CD4-positive, CD25-positive, alpha-beta regulatory T cell (primary cell): ENCODE measurements around the gene MED15. TPM values are rescaled to one million over a fixed set of nuclear protein-coding genes. Genes with fewer than 3 reads are reported as not detected.
"Not testable (repeated sequence)": the region's sequence is repeated elsewhere in the genome, so short reads cannot be mapped to it uniquely, and the experiment has no call there.

Experiments used
- ATAC-seq, 2 donors: fragments of 150-1000 bp; cut with Tn5 transposase; one replicate each; pipeline ENCODE4 v1.10.0; 2021; ENCODE audit warnings: low read depth in 2 of 2, moderate number of reproducible peaks in 2 of 2, moderate library complexity in 1 of 2
- DNase-seq, 3 donors: peaks; one replicate each; pipeline versions ENCODE4 v3.0.0 to v3.0.0-alpha.2; 2012 to 2022; ENCODE audit warnings: mixed read lengths in 1 of 3
- H3K27ac ChIP-seq: one replicate; pipeline ENCODE4 v1.7.0; 2013; ENCODE audit warnings: mild to moderate bottlenecking, low read length; ENCODE audit not compliant: insufficient read depth, poor library complexity, severe bottlenecking
- H3K27me3 ChIP-seq: one replicate; pipeline ENCODE4 v1.7.0; 2013; ENCODE audit warnings: low read length; ENCODE audit not compliant: control insufficient read depth, insufficient read depth
- H3K36me3 ChIP-seq: one replicate; pipeline ENCODE4 v1.7.0; 2013; ENCODE audit warnings: mild to moderate bottlenecking, low read length, moderate library complexity; ENCODE audit not compliant: control insufficient read depth, insufficient read depth
- H3K4me1 ChIP-seq: 2 replicates; pipeline ENCODE4 v1.7.0; 2013; ENCODE audit warnings: mild to moderate bottlenecking, low read length; ENCODE audit not compliant: insufficient read depth, control insufficient read depth, poor library complexity, severe bottlenecking
- H3K4me3 ChIP-seq: one replicate; pipeline ENCODE4 v1.7.0; 2013; ENCODE audit warnings: low read depth, mild to moderate bottlenecking, low read length, moderate library complexity
- H3K9me3 ChIP-seq, 2 experiments: 1 replicate in 1 of 2; 2 replicates in 1 of 2; pipeline ENCODE4 v1.7.0; 2013; ENCODE audit warnings: low read length in 2 of 2, mild to moderate bottlenecking in 1 of 2, moderate library complexity in 1 of 2; ENCODE audit not compliant: control insufficient read depth in 2 of 2
- H3K27ac Mint-ChIP-seq, 3 donors: one replicate each; pipeline ENCODE4 v1.8.0; 2020 to 2022; ENCODE audit warnings: mild to moderate bottlenecking in 3 of 3, mixed read lengths in 3 of 3, moderate library complexity in 2 of 3
- H3K27me3 Mint-ChIP-seq: one replicate; pipeline ENCODE4 v1.8.0; 2022; ENCODE audit warnings: mild to moderate bottlenecking, mixed read lengths
- H3K36me3 Mint-ChIP-seq: one replicate; pipeline ENCODE4 v1.8.0; 2020; ENCODE audit warnings: mixed read lengths
- H3K4me1 Mint-ChIP-seq, 4 donors: one replicate each; pipeline ENCODE4 v1.8.0; 2020 to 2022; ENCODE audit warnings: mixed read lengths in 4 of 4, mild to moderate bottlenecking in 1 of 4
- H3K4me3 Mint-ChIP-seq, 4 donors: one replicate each; pipeline ENCODE4 v1.8.0; 2020 to 2022; ENCODE audit warnings: mild to moderate bottlenecking in 4 of 4, mixed read lengths in 4 of 4, moderate library complexity in 3 of 4
- H3K9me3 Mint-ChIP-seq, 7 donors: one replicate each; pipeline ENCODE4 v1.8.0; 2020 to 2022; ENCODE audit warnings: mixed read lengths in 7 of 7, mild to moderate bottlenecking in 3 of 7, moderate library complexity in 2 of 7
- polyA plus RNA-seq, 4 donors: library from polyadenylated mRNA; unstranded; fragments of 300-500 nt; fragmentation: Illumina TruSeq; gene quantifications; one replicate each; pipeline ENCODE4 v1.2.3, GENCODE V29; 2021
- total RNA-seq: library from RNA; stranded (reverse); gene quantifications from one replicate; pipeline ENCODE4 v1.2.3, GENCODE V29; 2022

The MED15 gene
- total and polyA plus RNA-seq, 5 donors from 2014 or later, result 35.1 to 397 (median 41.6) TPM

DNA sequence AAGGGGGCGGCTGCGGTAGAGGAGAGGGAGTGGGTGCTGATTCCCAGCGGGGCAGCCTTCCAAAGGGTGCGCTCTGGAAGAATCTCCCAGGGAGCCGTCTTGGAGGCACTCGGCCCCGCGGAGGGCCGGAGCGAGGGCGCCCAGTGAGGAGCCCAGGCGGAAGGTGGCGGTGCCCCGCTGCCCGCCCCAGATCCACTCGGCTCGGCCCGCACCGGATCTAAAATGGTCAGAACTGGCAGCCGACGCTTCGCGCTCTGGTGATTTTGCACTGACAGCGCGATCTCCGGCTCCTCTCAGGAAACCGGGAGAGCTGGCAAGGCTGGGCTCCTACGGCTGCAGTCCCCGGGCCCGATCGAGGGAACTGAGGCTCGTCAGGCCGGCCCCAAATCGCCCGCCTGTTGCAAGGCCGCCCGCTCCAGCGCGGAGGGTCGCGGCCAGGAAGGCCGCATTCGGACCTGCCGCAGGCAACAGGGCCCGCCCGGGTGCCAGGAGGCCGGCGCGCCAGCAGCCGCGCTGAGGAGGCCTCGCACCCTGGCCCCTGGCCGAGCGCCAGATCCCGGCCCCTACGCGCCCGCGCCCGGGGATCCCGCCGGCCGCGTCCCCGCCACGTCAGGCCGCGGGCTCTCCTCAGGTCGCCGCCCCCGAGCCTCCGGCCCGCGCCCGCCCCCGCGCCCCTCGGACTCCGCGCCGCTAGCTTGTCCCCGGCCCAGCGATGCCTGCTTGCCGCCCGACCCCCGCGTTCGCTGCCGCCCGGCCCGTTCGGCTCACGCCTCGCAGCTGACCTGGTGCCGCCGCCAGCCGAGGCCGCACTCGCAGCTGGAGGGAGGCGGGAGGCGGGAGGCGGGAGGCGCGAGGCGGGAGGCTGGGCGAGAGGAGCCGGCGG is 12.2 kb upstream of the MED15 start, which contains the start of gene KLHL22:
Gene KLHL22 (minus strand): TSS at position 818 of the 883 bp plus-strand sequence. CDS start 6,584 bp downstream, outside the sequence.
- peak in 1 of 2 donors; percentile 3 for ATAC-seq
- H3K27ac Mint-ChIP-seq, result peak within 1 kb of the TSS; percentile 48 to 95 (median 93)

DNA sequence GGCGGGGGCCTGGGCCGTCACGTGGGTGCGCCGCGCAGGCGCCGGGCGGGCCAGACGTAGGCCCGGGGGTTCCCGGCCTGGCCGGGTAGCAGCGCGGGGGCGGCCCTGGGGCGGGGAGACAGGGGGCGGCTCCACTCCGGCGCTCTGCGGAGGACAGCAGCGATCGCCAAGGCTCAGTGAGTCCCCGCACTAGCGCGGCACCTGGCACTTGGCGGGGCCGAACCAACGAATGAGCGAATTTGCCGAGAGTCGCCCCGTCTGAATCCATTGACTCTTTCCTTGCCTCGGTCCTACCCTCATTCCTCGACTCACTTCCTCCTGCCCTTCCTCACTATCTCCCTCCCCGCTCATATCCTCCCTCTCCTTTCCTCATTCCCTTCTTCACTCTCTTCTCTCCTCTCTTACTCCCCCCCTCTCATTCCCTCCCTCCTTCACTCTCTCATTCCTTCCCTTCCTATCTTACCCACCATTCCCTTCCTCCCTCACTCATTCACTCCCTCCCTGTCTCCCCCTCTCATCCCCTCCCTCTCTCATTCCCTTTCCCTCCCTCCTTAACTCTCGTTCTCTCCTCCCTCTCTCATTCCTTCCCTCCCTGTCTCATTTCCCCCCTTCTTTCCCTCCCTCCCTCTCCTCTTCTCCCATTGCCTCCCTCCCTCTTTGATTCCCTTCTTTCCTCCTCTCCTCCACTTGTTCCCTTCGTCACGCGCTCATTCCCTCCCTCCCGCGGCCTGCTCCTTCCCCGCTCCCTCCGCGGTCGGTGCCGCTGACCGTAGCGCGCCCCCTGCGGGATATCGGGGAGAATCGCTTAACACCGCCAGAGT is 11.3 kb upstream of the MED15 start:
- peaks cover 50% of the 10 kb centered on the region for H3K4me1 ChIP-seq
- Mint-ChIP-seq H3K36me3 (peaks cover 1% of the 10 kb centered on the region), H3K4me1 (peaks cover 5 to 64% (median 37%) of the 10 kb centered on the region in 4 donors), H3K4me3 (peak overlapping the region; percentile 87 to 95 (median 93)), H3K27ac (peak overlapping the region in 2 of 3 donors; percentile 89 to 95), H3K9me3 (no peaks in the 10 kb centered on the region), H3K27me3 (no peaks in the 10 kb centered on the region)
- peak overlapping the region; percentile 94 for H3K4me3 ChIP-seq
- peaks cover 1% of the 10 kb centered on the region for H3K36me3 ChIP-seq
- peak; percentile 89 to 94 (median 90) for DNase-seq
- no peaks in the 10 kb centered on the region for H3K27me3 ChIP-seq
- ATAC-seq, result peak; percentile 94 to 95
- no peaks in the 10 kb centered on the region for H3K9me3 ChIP-seq
- H3K27ac ChIP-seq, result peak overlapping the region; percentile 95

More for the DNA sequence above, 12.2 kb upstream of the MED15 start, which contains the start of gene KLHL22:
- H3K4me3 Mint-ChIP-seq, result peak within 1 kb of the TSS; percentile 91 to 95 (median 93)
- no peaks in the 10 kb centered on the region for H3K36me3 Mint-ChIP-seq
- H3K4me1 ChIP-seq, result peaks cover 58% of the 10 kb centered on the region
- peak in 2 of 3 donors; percentile 22 to 58 for DNase-seq
- no peaks in the 10 kb centered on the region for H3K9me3 Mint-ChIP-seq
- peak within 1 kb of the TSS; percentile 94 for H3K4me3 ChIP-seq
- no peaks in the 10 kb centered on the region for H3K9me3 ChIP-seq
- peak within 1 kb of the TSS; percentile 95 for H3K27ac ChIP-seq
- no peaks in the 10 kb centered on the region for H3K27me3 ChIP-seq
- H3K27me3 Mint-ChIP-seq, result no peaks in the 10 kb centered on the region
- no peaks in the 10 kb centered on the region for H3K36me3 ChIP-seq
- H3K4me1 Mint-ChIP-seq, result peaks cover 6 to 70% (median 42%) of the 10 kb centered on the region in 4 donors

DNA sequence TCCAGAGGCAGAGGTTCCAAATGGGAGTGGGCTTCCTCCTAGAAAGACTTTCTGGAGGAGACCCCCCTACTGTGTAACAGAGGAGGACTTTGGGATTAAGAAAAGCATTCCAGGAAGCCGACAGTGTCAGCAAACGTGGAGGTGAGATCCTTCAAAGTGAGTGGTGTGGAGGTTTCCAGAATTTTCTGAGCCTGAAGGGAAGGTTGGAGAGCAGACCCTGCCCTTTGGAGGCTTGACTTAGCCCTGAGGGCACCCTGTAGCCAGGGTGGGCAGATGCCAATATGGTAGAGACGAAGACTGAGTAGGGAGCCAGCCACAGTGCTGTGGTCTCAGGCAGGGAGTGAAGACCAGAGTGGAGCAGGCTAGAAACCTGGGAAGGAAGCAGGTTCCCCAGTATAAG is 10.0 kb upstream of the MED15 start:
- Histone ChIP-seq H3K4me1 (peaks cover 36% of the 10 kb centered on the region), H3K4me3 (no peak overlapping the region), H3K27ac (no peak overlapping the region), H3K9me3 (no peaks in the 10 kb centered on the region), H3K27me3 (no peaks in the 10 kb centered on the region), H3K36me3 (peaks cover 2% of the 10 kb centered on the region)
- H3K4me1 Mint-ChIP-seq, result peaks cover 0 to 53% (median 26%) of the 10 kb centered on the region in 4 donors
- H3K27ac Mint-ChIP-seq, result peak overlapping the region in 1 of 3 donors; percentile 65
- DNase-seq, result no peak
- no peaks in the 10 kb centered on the region for H3K27me3 Mint-ChIP-seq
- peak overlapping the region; percentile 59 to 71 (median 66) for H3K4me3 Mint-ChIP-seq
- ATAC-seq, result no peak
- H3K36me3 Mint-ChIP-seq, result peaks cover 5% of the 10 kb centered on the region
- no peaks in the 10 kb centered on the region for H3K9me3 Mint-ChIP-seq

DNA sequence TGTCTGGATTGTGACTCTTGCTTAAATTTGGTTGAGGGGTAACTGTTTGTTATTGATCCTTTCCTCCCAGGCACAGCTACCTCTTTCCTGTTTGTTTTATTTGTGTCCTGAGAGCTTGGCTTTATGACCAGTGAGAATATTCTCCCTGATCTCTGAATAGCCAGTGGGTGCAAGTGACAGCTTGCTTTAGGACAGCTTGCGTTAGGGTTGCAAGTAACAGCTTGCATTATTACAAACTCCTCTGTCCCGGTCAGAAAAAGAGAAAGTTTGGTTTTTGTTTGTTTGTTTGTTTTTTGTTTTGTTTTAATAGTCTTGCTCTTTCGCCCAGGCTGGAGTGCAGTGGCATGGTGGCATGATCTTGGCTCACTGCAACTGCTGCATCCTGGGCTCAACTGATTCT is 8.5 kb upstream of the MED15 start:
- H3K9me3 ChIP-seq, result no peaks in the 10 kb centered on the region
- Mint-ChIP-seq H3K27me3 (no peaks in the 10 kb centered on the region), H3K27ac (peak overlapping the region in 2 of 3 donors; percentile 12 to 18), H3K4me1 (peaks cover 0 to 40% (median 18%) of the 10 kb centered on the region in 4 donors), H3K4me3 (peak overlapping the region in 1 of 4 donors; percentile 51), H3K9me3 (no peaks in the 10 kb centered on the region), H3K36me3 (peaks cover 5% of the 10 kb centered on the region)
- H3K27me3 ChIP-seq, result no peaks in the 10 kb centered on the region
- peaks cover 22% of the 10 kb centered on the region for H3K4me1 ChIP-seq
- H3K4me3 ChIP-seq, result no peak overlapping the region
- no peak overlapping the region for H3K27ac ChIP-seq
- peaks cover 2% of the 10 kb centered on the region for H3K36me3 ChIP-seq
- DNase-seq, result no peak
- no peak for ATAC-seq

DNA sequence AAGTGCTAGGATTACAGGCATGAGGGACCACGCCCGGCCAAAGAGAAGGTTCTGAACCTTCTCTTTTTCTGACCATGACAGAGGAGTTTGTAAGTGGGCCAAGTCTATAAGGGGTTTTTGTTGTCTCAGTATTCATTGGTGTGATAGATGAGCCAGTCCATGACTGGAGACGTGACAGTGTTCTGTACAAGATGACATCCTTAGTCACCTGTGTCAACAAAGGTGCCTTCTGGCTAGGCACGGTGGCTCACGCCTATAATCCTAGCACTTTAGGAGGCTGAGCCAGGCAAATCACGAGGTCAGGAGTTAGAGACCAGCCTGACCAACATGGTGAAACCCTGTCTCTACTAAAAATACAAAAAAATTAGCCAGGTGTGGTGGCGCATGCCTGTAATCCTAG is 7.6 kb upstream of the MED15 start:
- peaks cover 2% of the 10 kb centered on the region for H3K36me3 ChIP-seq
- ATAC-seq (no peak), DNase-seq (no peak)
- no peaks in the 10 kb centered on the region for H3K27me3 ChIP-seq
- Mint-ChIP-seq H3K4me3 (no peak overlapping the region), H3K9me3 (no peaks in the 10 kb centered on the region), H3K4me1 (peaks cover 0 to 32% (median 11%) of the 10 kb centered on the region in 4 donors), H3K27me3 (no peaks in the 10 kb centered on the region), H3K36me3 (peaks cover 5% of the 10 kb centered on the region), H3K27ac (no peak overlapping the region)
- peaks cover 14% of the 10 kb centered on the region for H3K4me1 ChIP-seq
- no peak overlapping the region for H3K4me3 ChIP-seq
- H3K9me3 ChIP-seq, result no peaks in the 10 kb centered on the region
- H3K27ac ChIP-seq, result no peak overlapping the region

DNA sequence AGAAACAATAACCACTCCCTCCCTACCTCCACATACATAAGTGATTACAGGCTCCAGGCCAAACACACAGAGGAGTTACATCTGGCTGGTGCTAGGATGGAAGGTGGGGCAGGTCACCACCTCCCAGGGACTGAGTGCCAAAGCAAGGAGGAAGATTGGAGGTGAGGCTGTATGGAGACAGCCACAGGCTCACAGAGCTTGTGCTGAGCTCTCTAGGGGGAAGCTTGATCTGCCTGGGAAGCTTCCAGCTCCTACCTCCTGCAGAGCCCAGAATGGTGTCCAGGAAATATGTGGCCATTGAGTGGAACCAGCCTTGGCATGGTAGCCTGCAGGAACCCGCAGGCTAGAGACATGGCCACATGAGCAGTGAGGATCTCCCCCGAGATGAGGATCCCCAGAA is 3.6 kb upstream of the MED15 start:
- no peak overlapping the region for H3K27ac ChIP-seq
- H3K4me3 ChIP-seq, result no peak overlapping the region
- DNase-seq, result no peak
- Mint-ChIP-seq H3K36me3 (peaks cover 8% of the 10 kb centered on the region), H3K4me3 (peak overlapping the region in 2 of 4 donors; percentile 52 to 67), H3K4me1 (peaks cover 4 to 29% (median 16%) of the 10 kb centered on the region in 4 donors), H3K9me3 (no peaks in the 10 kb centered on the region), H3K27me3 (peaks cover 4% of the 10 kb centered on the region), H3K27ac (no peak overlapping the region)
- no peaks in the 10 kb centered on the region for H3K27me3 ChIP-seq
- no peak for ATAC-seq
- H3K9me3 ChIP-seq, result no peaks in the 10 kb centered on the region
- H3K4me1 ChIP-seq, result peaks cover 10% of the 10 kb centered on the region
- peaks cover 2% of the 10 kb centered on the region for H3K36me3 ChIP-seq

DNA sequence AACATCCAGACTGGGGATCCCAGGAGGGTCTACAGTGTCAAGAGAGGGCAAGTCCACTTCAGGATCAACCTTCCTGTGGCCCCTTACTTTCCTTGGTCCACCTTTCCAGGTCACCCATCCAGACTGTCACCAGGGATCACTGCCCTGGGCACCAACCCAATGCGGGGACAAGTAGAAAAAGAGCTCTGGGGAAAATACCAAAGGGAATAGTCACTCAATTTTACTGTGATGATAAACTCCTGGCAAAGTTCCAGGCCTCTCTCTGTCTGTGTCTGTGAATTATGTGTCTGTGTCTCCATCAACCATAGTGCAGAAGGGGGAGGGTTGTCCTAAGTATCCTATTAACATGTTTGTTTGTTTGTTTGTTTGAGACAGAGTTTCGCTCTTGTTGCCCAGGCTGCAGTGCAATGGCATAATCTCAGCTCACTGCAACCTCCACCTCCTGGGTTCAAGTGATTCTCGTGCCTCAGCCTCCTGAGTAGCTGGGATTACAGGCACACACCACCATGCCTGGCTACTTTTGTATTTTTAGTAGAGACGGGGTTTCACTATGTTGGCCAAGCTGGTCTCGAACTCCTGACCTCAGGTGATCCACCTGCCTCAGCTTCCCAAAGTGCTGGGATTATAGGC is 3.0 kb upstream of the MED15 start:
- not testable (repeated sequence) for ATAC-seq, DNase-seq, H3K27ac ChIP-seq, H3K9me3 ChIP-seq, H3K36me3 Mint-ChIP-seq, H3K4me3 ChIP-seq, H3K36me3 ChIP-seq, H3K27me3 ChIP-seq, H3K27ac Mint-ChIP-seq, H3K27me3 Mint-ChIP-seq, H3K9me3 Mint-ChIP-seq
- Mint-ChIP-seq H3K4me3 (peak overlapping the region in 2 of 4 donors; percentile 52 to 67), H3K4me1 (peaks cover 4 to 31% (median 22%) of the 10 kb centered on the region in 4 donors)
- peaks cover 16% of the 10 kb centered on the region for H3K4me1 ChIP-seq
